PC-9 (cell line): ENCODE data around the gene NYAP2. TPM values are rescaled to one million over a fixed set of nuclear protein-coding genes. Genes with fewer than 3 reads are reported as not detected.

Source experiments
- BruUV-seq: library from RNA; stranded (reverse); fragments of 400-500 nt; replicated peaks from 2 replicates; lab custom pipeline; 2021; lab: Mats Ljungman, UMichigan
- CTCF ChIA-PET: fragments of 300-600 bp; sonication (Branson Sonifier 250); formaldehyde crosslinking; loops from one replicate; lab custom pipeline; 2022; ENCODE audit warnings: antibody characterized with exemption; lab: Charles Lee
- POLR2A ChIA-PET: fragments of 300-600 bp; sonication (Branson Sonifier 250); formaldehyde crosslinking; loops from one replicate; lab custom pipeline; 2022; ENCODE audit warnings: antibody characterized with exemption; ENCODE audit not compliant: unreplicated experiment; lab: Charles Lee
- DNase-seq, 2 experiments: peaks; one replicate each; pipeline versions ENCODE4 v3.0.0 to v3.0.0-alpha.2; 2015 to 2022; ENCODE audit warnings: mixed read lengths in 1 of 2
- H2AFZ ChIP-seq: fragments of 200-600 bp; sonication (generic); 2 replicates; pipeline ENCODE4 v1.8.1; 2017; ENCODE audit warnings: antibody characterized with exemption
- H3F3A ChIP-seq: fragments of 200-600 bp; sonication (generic); 2 replicates; pipeline ENCODE4 v1.8.1; 2017; ENCODE audit warnings: antibody characterized with exemption, mild to moderate bottlenecking, low read depth; ENCODE audit not compliant: insufficient read depth
- H3K27ac ChIP-seq: fragments of 200-600 bp; sonication (generic); 2 replicates; pipeline ENCODE4 v1.6.1; 2016; ENCODE audit warnings: mixed run types
- H3K27me3 ChIP-seq: fragments of 200-600 bp; sonication (generic); 2 replicates; pipeline ENCODE4 v1.6.1; 2016; ENCODE audit warnings: low read depth, mixed run types; ENCODE audit not compliant: insufficient read depth
- H3K36me3 ChIP-seq: fragments of 200-600 bp; sonication (generic); 2 replicates; pipeline ENCODE4 v1.6.1; 2016; ENCODE audit warnings: low read depth, mixed run types
- H3K4me1 ChIP-seq: fragments of 200-600 bp; sonication (generic); replicated peaks from 2 replicates; pipeline ENCODE4 v1.6.1; 2016; ENCODE audit warnings: mixed run types; ENCODE audit not compliant: insufficient read depth
- H3K4me2 ChIP-seq: fragments of 200-600 bp; sonication (generic); 2 replicates; pipeline ENCODE4 v1.6.1; 2017; ENCODE audit warnings: mixed run types
- H3K4me3 ChIP-seq: fragments of 200-600 bp; sonication (generic); 2 replicates; pipeline ENCODE4 v1.6.1; 2016; ENCODE audit warnings: mixed run types
- H3K79me2 ChIP-seq: fragments of 200-600 bp; sonication (generic); 2 replicates; pipeline ENCODE4 v1.6.1; 2017; ENCODE audit warnings: low read depth, mixed run types
- H3K9me2 ChIP-seq: fragments of 200-600 bp; sonication (generic); 2 replicates; pipeline ENCODE4 v1.8.1; 2017; ENCODE audit warnings: mild to moderate bottlenecking; ENCODE audit not compliant: insufficient read depth
- H3K9me3 ChIP-seq: fragments of 200-600 bp; sonication (generic); 2 replicates; pipeline ENCODE4 v1.8.1; 2016; ENCODE audit warnings: low read depth; ENCODE audit not compliant: insufficient read depth
- H4K20me1 ChIP-seq: fragments of 200-600 bp; sonication (generic); 2 replicates; pipeline ENCODE4 v1.8.1; 2017; ENCODE audit not compliant: insufficient read depth
- EZH2 ChIP-seq: fragments of 200-600 bp; sonication (generic); IDR thresholded peaks from 2 replicates; pipeline ENCODE4 v1.8.0; 2017; ENCODE audit warnings: antibody characterized with exemption, low read depth
- intact Hi-C: fragments of 100-400 bp; cut with micrococcal nuclease; formaldehyde crosslinking; loops from one replicate; pipeline ENCODE4 v1.10.0; 2022; ENCODE audit not compliant: unreplicated experiment
- total RNA-seq: library from RNA; stranded (reverse); gene quantifications from 2 replicates; pipeline ENCODE4 v1.2.3, GENCODE V29; 2021
- TF ChIP-seq, protein P1 (sequence below): fragments of 200-600 bp; sonication (generic); conservative IDR thresholded peaks from 2 replicates; pipeline ENCODE4 v1.6.1; 2017; ENCODE audit warnings: mixed run types, antibody characterized with exemption, mild to moderate bottlenecking, moderate library complexity

Gene NYAP2
- total RNA-seq, 1 experiment from 2014 or later = 0.65 TPM

DNA sequence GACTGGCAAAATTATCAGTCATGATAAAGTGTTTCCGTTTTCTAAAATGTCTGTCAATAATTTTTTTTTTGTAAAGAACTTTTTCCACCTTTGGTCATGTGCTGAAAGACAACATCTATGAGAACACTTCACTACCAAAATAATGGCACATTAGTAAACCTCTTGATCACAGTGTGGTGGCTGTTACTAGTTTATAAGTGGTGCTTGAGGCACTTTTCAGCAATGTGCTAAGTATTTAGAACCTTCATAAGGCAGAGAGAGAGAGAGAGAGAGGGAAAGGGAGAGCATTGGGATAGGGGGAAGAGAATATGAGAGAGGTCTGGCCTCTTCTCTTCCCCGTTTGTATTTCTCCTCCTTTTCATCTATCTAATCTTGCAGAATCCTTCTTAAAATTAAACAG, 1.1 kb upstream of the NYAP2 start:
- CTCF ChIA-PET = no interaction called here

DNA sequence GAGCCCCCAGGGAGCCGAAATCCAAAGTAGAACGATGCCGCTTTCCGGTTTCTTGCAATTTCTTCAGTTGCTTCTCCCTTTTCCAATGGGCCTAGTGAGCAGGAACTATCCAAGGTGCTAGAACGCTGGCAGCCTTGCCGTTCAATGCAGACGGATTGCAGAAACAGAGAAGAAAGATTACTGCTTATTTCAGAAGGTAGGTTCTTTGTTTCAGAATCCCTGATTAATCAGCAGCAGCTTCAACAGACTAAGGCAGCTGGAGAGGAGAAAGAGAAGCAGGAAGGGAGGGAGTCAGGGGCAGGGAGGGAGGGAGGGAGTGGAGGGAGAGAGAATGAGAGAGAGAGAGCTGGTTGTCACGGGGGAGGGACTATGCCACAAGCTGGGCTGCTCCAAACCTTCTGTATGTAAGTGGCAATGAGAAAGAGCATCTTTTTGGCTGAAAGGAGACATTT, 576 bp downstream of the NYAP2 start:
- no peaks in the 10 kb centered on the region for H3F3A ChIP-seq
- H3K4me1 ChIP-seq = no peaks in the 10 kb centered on the region
- peak in 1 of 2 experiments; percentile 40 for DNase-seq
- H3K4me2 ChIP-seq = no peak overlapping the region
- H3K9me3 ChIP-seq = no peaks in the 10 kb centered on the region
- no peak overlapping the region for H3K4me3 ChIP-seq
- H4K20me1 ChIP-seq = 0 out of 2 replicates have a peak, but pooled peaks cover 4% of the 10 kb centered on the region
- no peaks in the 10 kb centered on the region for H3K9me2 ChIP-seq
- intact Hi-C loops = no loop called here
- H3K79me2 ChIP-seq = no peaks in the 10 kb centered on the region
- H3K27ac ChIP-seq = no peak overlapping the region
- H3K27me3 ChIP-seq = no peaks in the 10 kb centered on the region
- TF ChIP-seq EZH2 = no peak
- TF ChIP-seq, protein P1, sequence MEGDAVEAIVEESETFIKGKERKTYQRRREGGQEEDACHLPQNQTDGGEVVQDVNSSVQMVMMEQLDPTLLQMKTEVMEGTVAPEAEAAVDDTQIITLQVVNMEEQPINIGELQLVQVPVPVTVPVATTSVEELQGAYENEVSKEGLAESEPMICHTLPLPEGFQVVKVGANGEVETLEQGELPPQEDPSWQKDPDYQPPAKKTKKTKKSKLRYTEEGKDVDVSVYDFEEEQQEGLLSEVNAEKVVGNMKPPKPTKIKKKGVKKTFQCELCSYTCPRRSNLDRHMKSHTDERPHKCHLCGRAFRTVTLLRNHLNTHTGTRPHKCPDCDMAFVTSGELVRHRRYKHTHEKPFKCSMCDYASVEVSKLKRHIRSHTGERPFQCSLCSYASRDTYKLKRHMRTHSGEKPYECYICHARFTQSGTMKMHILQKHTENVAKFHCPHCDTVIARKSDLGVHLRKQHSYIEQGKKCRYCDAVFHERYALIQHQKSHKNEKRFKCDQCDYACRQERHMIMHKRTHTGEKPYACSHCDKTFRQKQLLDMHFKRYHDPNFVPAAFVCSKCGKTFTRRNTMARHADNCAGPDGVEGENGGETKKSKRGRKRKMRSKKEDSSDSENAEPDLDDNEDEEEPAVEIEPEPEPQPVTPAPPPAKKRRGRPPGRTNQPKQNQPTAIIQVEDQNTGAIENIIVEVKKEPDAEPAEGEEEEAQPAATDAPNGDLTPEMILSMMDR = no peak
- H3K36me3 ChIP-seq = no peaks in the 10 kb centered on the region
- no TSS peak for BruUV-seq
- H2AFZ ChIP-seq = no peak overlapping the region
- POLR2A ChIA-PET = no interaction called here
- CTCF ChIA-PET = no interaction called here

More for the DNA sequence above, 1.1 kb upstream of the NYAP2 start:
- intact Hi-C loops = no loop called here
- Histone ChIP-seq H3K9me3 (no peaks in the 10 kb centered on the region), H3K79me2 (no peaks in the 10 kb centered on the region), H3F3A (no peaks in the 10 kb centered on the region), H3K27ac (no peak overlapping the region), H4K20me1 (no peaks in the 10 kb centered on the region), H3K4me1 (no peaks in the 10 kb centered on the region), H3K9me2 (no peaks in the 10 kb centered on the region), H3K4me3 (no peak overlapping the region), H2AFZ (no peak overlapping the region), H3K27me3 (no peaks in the 10 kb centered on the region), H3K36me3 (no peaks in the 10 kb centered on the region), H3K4me2 (no peak overlapping the region)
- no TSS peak for BruUV-seq
- TF ChIP-seq, protein P1 = no peak
- no peak for TF ChIP-seq EZH2
- no peak for DNase-seq
- POLR2A ChIA-PET = no interaction called here

DNA sequence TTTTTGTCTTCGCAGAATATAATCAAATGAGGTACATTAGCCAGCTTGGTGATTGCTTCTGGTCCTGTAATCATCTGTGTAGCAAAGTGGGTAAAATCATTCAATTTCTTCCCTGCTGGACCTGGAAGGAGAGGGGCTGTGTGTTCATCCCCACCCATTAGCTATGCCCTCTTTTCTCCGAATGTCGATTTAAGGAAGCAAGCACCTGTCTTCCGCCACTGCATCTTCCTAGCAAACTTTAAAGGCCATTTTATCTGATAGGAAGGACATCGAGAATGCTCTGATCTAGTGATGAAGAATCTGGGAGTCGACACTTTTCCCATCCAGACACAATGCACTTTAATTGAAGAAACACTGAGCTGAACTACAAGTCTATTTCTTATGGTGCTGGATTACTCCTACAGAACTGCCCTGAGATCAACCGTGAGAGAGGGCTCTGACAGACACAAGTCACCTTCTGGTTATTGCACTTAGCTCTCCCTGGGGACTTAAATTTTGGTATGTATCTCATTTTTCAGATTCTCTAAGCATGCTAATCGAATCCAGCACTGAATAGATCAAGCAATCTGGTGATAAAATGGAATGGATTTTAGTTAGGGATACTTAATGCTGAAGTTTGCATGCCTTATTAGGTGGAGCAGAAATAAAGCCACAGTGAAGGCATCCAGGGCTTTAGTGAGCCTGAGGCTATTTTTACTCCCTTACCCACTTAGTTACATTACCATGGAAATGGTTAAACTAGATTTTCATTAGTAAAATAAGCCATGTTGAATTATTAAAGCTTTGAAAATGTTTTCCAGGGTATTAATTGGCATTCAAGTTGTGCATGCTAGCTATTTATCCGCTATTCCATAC, 1.3 kb downstream of the NYAP2 start:
- Histone ChIP-seq H3K4me1 (no peaks in the 10 kb centered on the region), H3K9me3 (no peaks in the 10 kb centered on the region), H4K20me1 (0 out of 2 replicates have a peak, but pooled peaks cover 4% of the 10 kb centered on the region), H3K27ac (no peak overlapping the region), H2AFZ (no peak overlapping the region), H3K9me2 (no peaks in the 10 kb centered on the region), H3F3A (no peaks in the 10 kb centered on the region), H3K4me2 (no peak overlapping the region), H3K36me3 (no peaks in the 10 kb centered on the region), H3K4me3 (no peak overlapping the region), H3K27me3 (no peaks in the 10 kb centered on the region), H3K79me2 (no peaks in the 10 kb centered on the region)
- intact Hi-C loops = no loop called here
- POLR2A ChIA-PET = no interaction called here
- no TSS peak for BruUV-seq
- TF ChIP-seq EZH2 = no peak
- TF ChIP-seq, protein P1 = no peak
- DNase-seq = no peak
- CTCF ChIA-PET = no interaction called here
